Peyer's patch (tissue), 4 donors: ENCODE data around the gene FILIP1L. TPM values are rescaled to one million over a fixed set of nuclear protein-coding genes. Genes with fewer than 3 reads are reported as not detected.

Source experiments
- DNase-seq, 3 donors: peaks; one replicate each; pipeline ENCODE4 v3.0.0-alpha.2; 2017 to 2019
- H3K27ac ChIP-seq, 4 donors: fragments of 200-600 bp; sonication (generic); one replicate each; pipeline ENCODE4 v1.5.1; 2016 to 2019
- H3K27me3 ChIP-seq, 2 donors: fragments of 200-600 bp; sonication (generic); one replicate each; pipeline ENCODE4 v1.5.1; 2019
- H3K36me3 ChIP-seq, 3 donors: fragments of 200-600 bp; sonication (generic); one replicate each; pipeline ENCODE4 v1.5.1; 2016 to 2019
- H3K4me1 ChIP-seq, 4 donors: fragments of 200-600 bp; sonication (generic); one replicate each; pipeline ENCODE4 v1.5.1; 2016 to 2019
- H3K4me3 ChIP-seq, 4 donors: fragments of 200-600 bp; sonication (generic); 1 replicate in 3 of 4; 2 replicates in 1 of 4; pipeline ENCODE4 v1.5.1; 2016 to 2019; ENCODE audit warnings: mild to moderate bottlenecking in 1 of 4
- H3K9me3 ChIP-seq, 4 donors: fragments of 200-600 bp; sonication (generic); one replicate each; pipeline ENCODE4 v1.5.1; 2016 to 2019; ENCODE audit warnings: mild to moderate bottlenecking in 1 of 4
- CTCF ChIP-seq, 6 experiments: fragments of 450-650 bp in 4 of 6; fragments of 200-600 bp in 2 of 6; sonication (generic) in 1 of 6; IDR thresholded peaks; one replicate each; pipeline ENCODE4 v1.5.1; 2017 to 2019; ENCODE audit warnings: antibody characterized with exemption in 6 of 6, mild to moderate bottlenecking in 3 of 6, moderate library complexity in 1 of 6
- POLR2A ChIP-seq, 2 donors: fragments of 450-650 bp; IDR thresholded peaks; one replicate each; pipeline ENCODE4 v1.5.1; 2017; ENCODE audit warnings: antibody characterized with exemption in 2 of 2, mild to moderate bottlenecking in 2 of 2, moderate library complexity in 2 of 2
- total RNA-seq, 4 donors: library from RNA; depleted of rRNA; stranded (reverse); fragments of >200 nt; gene quantifications; one replicate each; pipeline ENCODE4 v1.1.0, GENCODE V29; 2016

FILIP1L gene
- total RNA-seq, 4 donors from 2014 or later, result 5.3 to 69.3 (median 13.1) TPM

- no peak for TF ChIP-seq POLR2A (IDR thresholded peaks at IDR 0.05)
- TF ChIP-seq CTCF (IDR thresholded peaks at IDR 0.05), result no peak
- H3K4me1 ChIP-seq, result peaks cover 0 to 8% (median 2%) of the 10 kb centered on the region in 4 donors
Measured at GRCh38 chr3:99941211-99941610, 173.1 kb downstream of the FILIP1L start.

GRCh38 chr3:99940350-99940749, 174.0 kb downstream of the FILIP1L start:
- Histone ChIP-seq H3K9me3 (no peaks in the 10 kb centered on the region), H3K4me1 (peaks cover 0 to 9% (median 2%) of the 10 kb centered on the region in 4 donors), H3K36me3 (no peaks in the 10 kb centered on the region), H3K27ac (peak overlapping the region in 1 of 4 donors; percentile 24), H3K4me3 (no peak overlapping the region), H3K27me3 (no peaks in the 10 kb centered on the region)
- no peak for DNase-seq
- TF ChIP-seq CTCF (IDR thresholded peaks at IDR 0.05) (no peak), POLR2A (IDR thresholded peaks at IDR 0.05) (no peak)

More at GRCh38 chr3:99941211-99941610, 173.1 kb downstream of the FILIP1L start:
- Histone ChIP-seq H3K27me3 (no peaks in the 10 kb centered on the region), H3K27ac (no peak overlapping the region), H3K4me3 (no peak overlapping the region), H3K9me3 (no peaks in the 10 kb centered on the region), H3K36me3 (no peaks in the 10 kb centered on the region)
- no peak for DNase-seq

- H3K27me3 ChIP-seq, result no peaks in the 10 kb centered on the region
- TF ChIP-seq POLR2A (IDR thresholded peaks at IDR 0.05), result no peak
- no peak for TF ChIP-seq CTCF (IDR thresholded peaks at IDR 0.05)
- peak overlapping the region in 1 of 4 donors; percentile 24 for H3K27ac ChIP-seq
- no peak overlapping the region for H3K4me3 ChIP-seq
- H3K4me1 ChIP-seq, result peaks cover 0 to 14% (median 2%) of the 10 kb centered on the region in 4 donors
- H3K36me3 ChIP-seq, result no peaks in the 10 kb centered on the region
- no peaks in the 10 kb centered on the region for H3K9me3 ChIP-seq
- DNase-seq, result no peak
Measured at GRCh38 chr3:99939876-99940275, 174.4 kb downstream of the FILIP1L start.

GRCh38 chr3:99938270-99938911, 175.9 kb downstream of the FILIP1L start:
- Histone ChIP-seq H3K27ac (peak overlapping the region in 1 of 4 donors; percentile 24), H3K27me3 (no peaks in the 10 kb centered on the region), H3K36me3 (no peaks in the 10 kb centered on the region), H3K9me3 (no peaks in the 10 kb centered on the region), H3K4me3 (no peak overlapping the region), H3K4me1 (peaks cover 0 to 22% (median 2%) of the 10 kb centered on the region in 4 donors)
- no peak for DNase-seq
- TF ChIP-seq CTCF (IDR thresholded peaks at IDR 0.05) (no peak), POLR2A (IDR thresholded peaks at IDR 0.05) (no peak)

GRCh38 chr3:99934975-99935797, 179.1 kb downstream of the FILIP1L start:
- Histone ChIP-seq H3K9me3 (no peaks in the 10 kb centered on the region), H3K27me3 (no peaks in the 10 kb centered on the region), H3K4me3 (no peak overlapping the region), H3K4me1 (peaks cover 0 to 22% (median 2%) of the 10 kb centered on the region in 4 donors), H3K27ac (peak overlapping the region in 1 of 4 donors; percentile 55), H3K36me3 (no peaks in the 10 kb centered on the region)
- TF ChIP-seq POLR2A (IDR thresholded peaks at IDR 0.05) (no peak), CTCF (IDR thresholded peaks at IDR 0.05) (no peak)
- no peak for DNase-seq
